GM12801 (cell line): ENCODE results near the gene AACS.

Experiments used
- CTCF ChIP-seq: IDR thresholded peaks from one replicate; pipeline ENCODE4 v1.5.1; 2011; ENCODE audit warnings: control low read depth; ENCODE audit not compliant: insufficient read length; ENCODE audit errors: extremely low read depth

AACS gene

GRCh38 chr12:125143491-125143890 lies 78.3 kb downstream of the AACS start:
- TF ChIP-seq CTCF: no peak

GRCh38 chr12:125145196-125145595 lies 80.0 kb downstream of the AACS start:
- no peak for TF ChIP-seq CTCF

- no peak for TF ChIP-seq CTCF
Measured at GRCh38 chr12:125148316-125148715, 83.1 kb downstream of the AACS start.

- no peak for TF ChIP-seq CTCF
Measured at GRCh38 chr12:125149160-125150108, 84.2 kb downstream of the AACS start.

GRCh38 chr12:125151284-125151683 lies 86.0 kb downstream of the AACS start:
- TF ChIP-seq CTCF: no peak

- TF ChIP-seq CTCF: no peak
Measured at GRCh38 chr12:125152463-125152862, 87.2 kb downstream of the AACS start.

GRCh38 chr12:125155366-125155765 lies 90.1 kb downstream of the AACS start:
- no peak for TF ChIP-seq CTCF
